Cardiac muscle cell (in vitro differentiated cells and primary cell): ENCODE measurements around the gene PSG5. TPM values are rescaled to one million over a fixed set of nuclear protein-coding genes. Genes with fewer than 3 reads are reported as not detected.
"Not testable (repeated sequence)": the region's sequence is repeated elsewhere in the genome, so short reads cannot be mapped to it uniquely, and the experiment has no call there.

ENCODE experiments used
- DNase-seq, 2 donors: peaks; one replicate each; pipeline versions ENCODE4 v3.0.0 to v3.0.0-alpha.2; 2010 to 2017; ENCODE audit warnings: low read depth in 1 of 2, low spot score in 1 of 2
- H3K27ac ChIP-seq: fragments of 200-600 bp; sonication (generic); 2 replicates; pipeline ENCODE4 v1.5.1; 2016
- H3K27me3 ChIP-seq: fragments of 200-600 bp; sonication (generic); 2 replicates; pipeline ENCODE4 v1.6.0; 2016; ENCODE audit warnings: control low read depth
- H3K36me3 ChIP-seq: fragments of 200-600 bp; sonication (generic); 2 replicates; pipeline ENCODE4 v1.5.1; 2016; ENCODE audit warnings: control low read depth
- H3K4me1 ChIP-seq: fragments of 200-600 bp; sonication (generic); 2 replicates; pipeline ENCODE4 v1.8.1; 2017; ENCODE audit warnings: low read depth, mild to moderate bottlenecking, mixed run types
- H3K4me3 ChIP-seq: fragments of 200-600 bp; sonication (generic); 2 replicates; pipeline ENCODE4 v1.5.1; 2016; ENCODE audit warnings: mild to moderate bottlenecking
- H3K9me3 ChIP-seq: fragments of 200-600 bp; sonication (generic); 2 replicates; pipeline ENCODE4 v1.5.1; 2017; ENCODE audit warnings: low read depth, mild to moderate bottlenecking, control low read depth
- polyA plus RNA-seq: library from polyadenylated mRNA; unstranded; fragments of >200 nt; fragmentation: Nextera tagmentation; extraction: Ambion mirVana; gene quantifications from 2 replicates; pipeline ENCODE4 v1.2.1, GENCODE V29; 2016
- total RNA-seq: library from RNA; depleted of rRNA; stranded (reverse); fragments of >200 nt; gene quantifications from 2 replicates; pipeline ENCODE4 v1.2.3, GENCODE V29; 2016
- TF ChIP-seq, protein P1 (sequence below): IDR thresholded peaks from 2 replicates; pipeline ENCODE4 v1.5.1; 2012; ENCODE audit warnings: low read depth, mild to moderate bottlenecking, low read length

PSG5 gene
- total and polyA plus RNA-seq, 2 experiments from 2014 or later: not detected

DNA sequence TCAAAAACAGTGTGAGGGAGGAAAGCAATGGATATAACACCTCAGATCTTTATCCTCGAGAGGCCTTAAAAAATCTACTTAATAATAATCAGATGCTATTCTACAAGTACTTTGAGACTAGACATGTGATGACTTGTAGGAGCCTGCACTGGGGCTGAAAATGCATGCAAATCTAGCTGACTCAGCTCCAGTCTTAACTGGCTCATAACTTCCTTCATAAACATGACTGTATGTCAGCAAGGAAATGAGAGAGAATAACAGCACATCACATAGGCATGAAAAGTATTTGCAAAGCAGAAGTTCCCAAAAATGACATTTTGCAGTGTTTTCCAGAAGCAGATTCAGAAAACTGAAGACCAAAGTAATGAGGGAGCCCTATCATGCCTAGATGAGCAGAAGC is 38.1 kb downstream of the PSG5 start:
- H3K36me3 ChIP-seq: no peaks in the 10 kb centered on the region
- no peak overlapping the region for H3K27ac ChIP-seq
- no peak overlapping the region for H3K4me3 ChIP-seq
- H3K4me1 ChIP-seq: no peaks in the 10 kb centered on the region
- DNase-seq: peak in 1 of 2 donors; percentile 18
- H3K27me3 ChIP-seq: no peaks in the 10 kb centered on the region
- TF ChIP-seq, protein P1, sequence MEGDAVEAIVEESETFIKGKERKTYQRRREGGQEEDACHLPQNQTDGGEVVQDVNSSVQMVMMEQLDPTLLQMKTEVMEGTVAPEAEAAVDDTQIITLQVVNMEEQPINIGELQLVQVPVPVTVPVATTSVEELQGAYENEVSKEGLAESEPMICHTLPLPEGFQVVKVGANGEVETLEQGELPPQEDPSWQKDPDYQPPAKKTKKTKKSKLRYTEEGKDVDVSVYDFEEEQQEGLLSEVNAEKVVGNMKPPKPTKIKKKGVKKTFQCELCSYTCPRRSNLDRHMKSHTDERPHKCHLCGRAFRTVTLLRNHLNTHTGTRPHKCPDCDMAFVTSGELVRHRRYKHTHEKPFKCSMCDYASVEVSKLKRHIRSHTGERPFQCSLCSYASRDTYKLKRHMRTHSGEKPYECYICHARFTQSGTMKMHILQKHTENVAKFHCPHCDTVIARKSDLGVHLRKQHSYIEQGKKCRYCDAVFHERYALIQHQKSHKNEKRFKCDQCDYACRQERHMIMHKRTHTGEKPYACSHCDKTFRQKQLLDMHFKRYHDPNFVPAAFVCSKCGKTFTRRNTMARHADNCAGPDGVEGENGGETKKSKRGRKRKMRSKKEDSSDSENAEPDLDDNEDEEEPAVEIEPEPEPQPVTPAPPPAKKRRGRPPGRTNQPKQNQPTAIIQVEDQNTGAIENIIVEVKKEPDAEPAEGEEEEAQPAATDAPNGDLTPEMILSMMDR: no peak
- H3K9me3 ChIP-seq: no peaks in the 10 kb centered on the region

DNA sequence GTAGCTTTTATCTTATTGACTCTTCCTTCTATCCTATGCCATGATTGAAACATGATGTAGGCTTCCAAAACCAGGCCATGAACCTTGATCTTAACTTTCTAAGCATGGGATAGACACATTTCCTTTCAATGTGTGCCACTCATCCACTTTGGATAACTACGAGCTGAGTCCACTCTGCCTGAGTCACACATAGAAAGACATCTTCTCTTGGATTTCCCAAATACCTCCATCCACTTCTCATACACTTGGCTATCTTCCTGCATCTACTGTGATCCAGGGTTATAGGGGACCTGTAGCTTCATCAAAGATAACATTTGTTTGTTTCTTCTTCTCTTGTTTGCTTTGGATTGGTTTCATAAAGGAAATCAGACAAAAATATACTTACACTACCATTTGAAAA is 44.6 kb downstream of the PSG5 start:
- not testable (repeated sequence) for H3K9me3 ChIP-seq, H3K27ac ChIP-seq, H3K36me3 ChIP-seq, DNase-seq, H3K4me3 ChIP-seq, H3K4me1 ChIP-seq, H3K27me3 ChIP-seq

DNA sequence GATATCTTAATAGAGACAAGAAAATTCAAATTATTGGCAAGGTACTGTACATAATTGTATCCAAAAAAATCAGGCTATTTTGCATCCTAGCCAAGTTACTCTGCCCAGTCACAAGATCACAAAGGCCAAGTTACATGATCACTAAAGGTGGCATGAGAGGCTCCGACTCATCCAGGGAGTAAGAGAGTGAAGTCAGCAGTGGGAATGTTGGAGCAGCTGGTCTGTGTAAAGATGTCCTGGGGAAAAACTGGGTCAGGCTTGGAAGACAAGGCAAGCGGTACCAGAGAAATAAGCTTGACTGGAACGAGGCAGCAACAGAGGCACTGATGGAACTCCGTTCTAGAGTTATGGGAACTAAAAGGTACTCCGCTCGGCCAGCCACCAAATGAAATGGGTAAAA is 53.6 kb downstream of the PSG5 start:
- no peaks in the 10 kb centered on the region for H3K36me3 ChIP-seq
- DNase-seq: no peak
- H3K4me1 ChIP-seq: no peaks in the 10 kb centered on the region
- TF ChIP-seq, protein P1: no peak
- H3K27me3 ChIP-seq: no peaks in the 10 kb centered on the region
- no peaks in the 10 kb centered on the region for H3K9me3 ChIP-seq
- no peak overlapping the region for H3K27ac ChIP-seq
- H3K4me3 ChIP-seq: no peak overlapping the region

DNA sequence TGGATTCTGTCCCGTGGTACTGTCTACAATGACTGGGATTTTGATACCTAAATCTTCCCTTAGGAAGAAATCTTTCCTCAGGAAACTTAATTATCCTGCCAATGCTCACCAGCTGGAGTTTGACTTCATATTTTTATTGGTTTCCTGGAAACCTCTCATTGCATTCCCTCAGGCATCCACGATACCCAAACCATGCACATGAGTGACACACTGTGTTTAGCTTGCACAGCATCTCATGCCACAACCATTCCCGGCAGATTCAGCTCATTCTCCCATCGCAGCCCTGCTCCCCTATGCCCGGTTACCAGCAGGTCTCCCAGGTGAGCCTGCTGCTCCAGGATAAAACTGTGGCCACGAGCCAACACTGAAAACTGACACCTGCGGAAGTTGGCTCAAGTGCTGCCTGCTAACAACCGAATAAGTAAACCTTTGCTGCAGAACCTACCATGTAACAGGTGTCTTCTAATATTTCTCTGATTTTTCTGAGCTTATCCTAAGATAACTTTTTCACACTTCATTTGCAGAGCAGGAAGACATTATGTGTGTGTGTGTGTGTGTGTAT is 55.0 kb downstream of the PSG5 start:
- not testable (repeated sequence) for H3K27me3 ChIP-seq, H3K36me3 ChIP-seq, H3K4me3 ChIP-seq, H3K27ac ChIP-seq, H3K4me1 ChIP-seq, DNase-seq, H3K9me3 ChIP-seq

DNA sequence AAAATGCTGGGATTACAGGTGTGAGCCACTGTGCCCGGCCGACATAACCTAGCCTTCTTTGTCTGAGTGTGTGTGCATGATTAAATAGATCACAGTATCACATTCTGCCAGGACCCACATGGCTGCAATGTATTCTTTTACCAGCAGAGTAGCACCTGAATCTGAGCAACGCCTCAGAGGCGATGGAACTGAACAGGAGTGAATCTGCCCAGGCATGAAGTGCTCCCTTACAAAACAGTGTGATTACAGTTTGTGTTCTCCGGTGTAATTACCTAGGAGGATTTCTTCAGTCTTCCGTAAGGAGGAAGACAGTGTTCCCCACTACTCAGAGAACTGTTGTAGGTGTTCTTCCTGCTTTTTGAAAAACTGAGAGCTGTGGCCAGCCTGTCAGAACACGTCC is 57.1 kb downstream of the PSG5 start:
- not testable (repeated sequence) for H3K4me3 ChIP-seq, H3K27ac ChIP-seq, DNase-seq, H3K4me1 ChIP-seq, H3K27me3 ChIP-seq, H3K9me3 ChIP-seq, H3K36me3 ChIP-seq

DNA sequence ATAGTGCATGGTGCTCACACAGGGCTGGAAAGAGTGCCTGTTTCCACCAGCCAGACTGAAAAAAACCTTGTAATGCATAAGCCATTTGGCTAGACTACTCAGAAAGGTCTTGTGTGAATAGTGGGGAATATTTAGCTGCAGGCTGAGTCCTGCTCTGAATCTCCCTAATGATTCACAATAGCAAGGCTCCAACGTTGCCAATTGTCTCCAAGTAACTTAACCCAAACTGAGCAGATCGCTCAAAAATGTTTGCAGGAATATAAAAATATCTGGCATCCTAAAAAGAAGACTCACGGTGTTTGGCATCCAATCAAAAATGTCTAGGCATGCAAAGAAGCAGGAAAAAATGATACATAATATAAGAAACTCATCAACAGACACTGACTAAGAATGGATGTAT is 59.0 kb downstream of the PSG5 start:
- not testable (repeated sequence) for H3K27ac ChIP-seq, H3K4me1 ChIP-seq, H3K9me3 ChIP-seq, H3K27me3 ChIP-seq, H3K4me3 ChIP-seq, DNase-seq, H3K36me3 ChIP-seq

DNA sequence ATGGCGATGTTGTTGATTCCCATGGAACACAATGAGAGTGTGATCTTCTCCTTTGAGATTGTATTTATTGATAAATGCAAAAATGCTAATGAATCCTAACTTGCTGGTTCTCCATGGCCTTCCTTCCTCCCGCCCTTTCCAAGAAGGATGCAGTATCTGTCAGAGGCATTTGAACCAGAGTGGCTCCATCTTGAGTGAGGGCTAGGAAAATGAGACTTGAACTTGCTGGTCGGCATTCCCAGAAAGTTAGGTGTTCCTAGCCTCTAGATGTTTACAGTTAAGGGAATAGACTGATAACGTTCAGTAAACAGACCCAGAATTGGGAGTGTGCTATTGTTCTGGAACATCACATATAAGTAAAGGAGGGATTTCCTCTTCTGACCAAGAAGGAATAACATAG is 59.6 kb downstream of the PSG5 start:
- H3K4me1 ChIP-seq: no peaks in the 10 kb centered on the region
- no peaks in the 10 kb centered on the region for H3K36me3 ChIP-seq
- no peaks in the 10 kb centered on the region for H3K27me3 ChIP-seq
- no peak overlapping the region for H3K4me3 ChIP-seq
- no peak overlapping the region for H3K27ac ChIP-seq
- H3K9me3 ChIP-seq: no peaks in the 10 kb centered on the region
- DNase-seq: no peak
- TF ChIP-seq, protein P1: no peak

DNA sequence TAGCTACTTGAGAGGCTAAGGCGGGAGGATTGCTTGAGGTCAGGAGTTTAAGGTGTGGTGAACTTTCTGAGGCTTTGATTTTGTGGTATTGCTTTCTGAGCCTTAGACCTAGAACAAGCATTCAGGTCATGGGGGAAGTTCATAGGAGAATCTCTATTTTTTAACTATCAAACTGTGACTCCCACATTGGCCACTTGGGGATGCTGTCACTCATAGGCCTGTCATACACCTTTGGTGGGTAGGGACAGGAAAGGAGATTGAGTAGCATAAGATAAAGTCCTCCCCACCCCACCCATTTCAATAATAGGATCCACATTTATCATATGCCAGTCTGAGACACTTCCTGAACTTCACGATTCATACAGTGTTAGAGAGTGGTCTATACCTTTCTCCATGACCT is 62.0 kb downstream of the PSG5 start:
- no peak overlapping the region for H3K27ac ChIP-seq
- no peak for DNase-seq
- H3K27me3 ChIP-seq: no peaks in the 10 kb centered on the region
- TF ChIP-seq, protein P1: no peak
- no peaks in the 10 kb centered on the region for H3K9me3 ChIP-seq
- H3K4me1 ChIP-seq: no peaks in the 10 kb centered on the region
- H3K36me3 ChIP-seq: no peaks in the 10 kb centered on the region
- no peak overlapping the region for H3K4me3 ChIP-seq

DNA sequence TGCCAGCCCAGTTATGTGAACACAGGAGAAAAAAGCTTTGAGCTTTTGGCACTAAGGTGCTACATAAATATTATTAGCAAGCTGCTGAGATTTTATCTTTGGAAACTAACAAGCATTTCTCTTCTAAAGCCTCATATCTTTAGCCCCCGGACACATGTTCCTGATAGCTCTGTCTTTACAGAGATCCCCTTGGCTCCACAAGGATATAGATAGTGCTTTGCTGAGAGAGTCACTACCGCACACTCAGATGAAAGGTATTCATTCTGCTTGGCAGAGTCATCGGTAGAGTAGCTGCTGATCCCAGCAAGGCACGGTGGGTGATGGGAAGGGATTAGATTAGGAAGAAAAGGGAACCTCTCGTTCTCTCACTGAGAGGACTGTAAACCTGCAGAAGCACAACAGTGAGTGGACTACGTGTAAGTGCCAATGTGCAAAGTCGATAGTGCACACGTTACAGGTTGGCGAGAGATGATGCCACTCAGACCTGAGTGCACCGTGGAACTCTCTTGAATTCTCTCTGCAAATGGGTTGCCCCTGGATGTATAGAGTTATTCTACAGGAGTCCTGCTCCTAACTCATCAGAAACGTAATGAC is 65.8 kb downstream of the PSG5 start:
- H3K27me3 ChIP-seq, H3K36me3 ChIP-seq, H3K9me3 ChIP-seq, H3K4me1 ChIP-seq, H3K4me3 ChIP-seq, H3K27ac ChIP-seq: not testable (repeated sequence)
- peak in 1 of 2 donors; percentile 1 for DNase-seq

DNA sequence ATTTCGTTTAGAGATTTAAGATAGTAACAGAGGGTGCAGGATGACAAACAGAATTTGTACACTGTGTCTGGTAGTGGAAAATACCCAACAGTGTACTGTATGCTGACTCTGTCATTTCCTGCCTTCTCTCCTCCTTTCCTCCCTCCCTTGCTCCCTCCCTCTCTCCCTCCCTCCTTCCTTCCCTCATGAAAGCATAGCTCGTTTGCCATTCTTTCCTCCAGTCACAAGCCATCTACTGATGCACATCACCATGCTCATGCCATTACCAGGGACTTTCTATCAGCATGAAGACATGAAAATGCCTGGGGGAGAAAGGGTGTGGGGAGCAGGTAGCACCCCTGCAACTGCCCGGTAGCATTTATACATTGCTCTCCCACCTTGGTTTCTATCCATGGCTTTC is 66.8 kb downstream of the PSG5 start:
- H3K36me3 ChIP-seq, H3K4me1 ChIP-seq, H3K27me3 ChIP-seq, H3K27ac ChIP-seq, DNase-seq, H3K4me3 ChIP-seq, H3K9me3 ChIP-seq: not testable (repeated sequence)
